ENCODE measurements around the gene SALL4.
"Not testable (repeated sequence)": the region's sequence is repeated elsewhere in the genome, so short reads cannot be mapped to it uniquely, and the experiment has no call there.

Gene SALL4

DNA sequence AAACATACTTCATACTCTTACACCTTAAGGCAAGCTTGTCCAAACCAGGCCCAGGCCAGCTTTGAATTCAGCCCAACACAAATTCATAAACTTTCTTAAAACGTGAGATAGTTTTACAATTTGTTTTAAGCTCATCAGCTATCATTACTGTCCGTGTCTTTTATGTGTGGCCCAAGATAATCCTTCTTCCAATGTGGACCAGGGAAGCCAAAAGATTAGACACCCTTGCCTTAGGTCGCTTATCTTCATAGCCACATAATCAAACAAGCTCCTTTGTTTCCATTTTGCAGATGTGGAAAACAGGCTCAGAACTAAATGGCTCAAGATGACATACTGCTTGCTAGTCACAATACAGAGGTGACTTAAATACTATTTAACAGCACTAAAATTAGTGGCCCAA lies 6.0 kb downstream of the SALL4 start:
- no peaks in the 10 kb centered on the region for H3K36me3 Mint-ChIP-seq (ENCODE audit: low read depth)

DNA sequence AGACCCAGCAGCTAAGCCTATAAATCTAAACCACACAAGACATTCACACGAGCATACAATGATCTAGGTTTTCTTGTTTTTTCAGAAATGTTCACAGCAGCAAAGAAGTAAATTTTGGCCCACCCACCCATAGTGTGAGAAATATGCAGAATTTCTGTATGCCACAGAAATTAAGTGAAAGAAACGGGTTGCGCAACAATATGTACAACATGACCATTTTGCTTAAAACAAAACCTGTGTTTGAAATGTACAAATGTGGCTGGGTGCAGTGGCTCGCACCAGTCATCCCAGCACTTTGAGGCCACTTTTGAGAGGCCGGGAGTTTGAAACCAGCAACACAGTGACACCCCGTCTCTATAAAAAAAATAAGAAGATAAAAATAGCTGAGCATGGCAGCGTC lies 9.4 kb downstream of the SALL4 start:
- DNase-seq (ENCODE audit: low spot score) = no peak
- no peaks in the 10 kb centered on the region for H3K4me1 Mint-ChIP-seq (ENCODE audit: low read depth)
- no peak overlapping the region for H3K4me3 Mint-ChIP-seq
- no peak overlapping the region for H3K27ac Mint-ChIP-seq
- peaks cover 10% of the 10 kb centered on the region for H3K27me3 Mint-ChIP-seq (ENCODE audit: low read depth)
- H3K9me3 Mint-ChIP-seq = no peaks in the 10 kb centered on the region
- H3K36me3 Mint-ChIP-seq (ENCODE audit: low read depth) = no peaks in the 10 kb centered on the region

More for the DNA sequence above, 6.0 kb downstream of the SALL4 start:
- DNase-seq (ENCODE audit: low spot score) = no peak
- peaks cover 38% of the 10 kb centered on the region for H3K27me3 Mint-ChIP-seq (ENCODE audit: low read depth)
- no peaks in the 10 kb centered on the region for H3K4me1 Mint-ChIP-seq (ENCODE audit: low read depth)
- H3K27ac Mint-ChIP-seq = no peak overlapping the region
- H3K4me3 Mint-ChIP-seq = no peak overlapping the region
- no peaks in the 10 kb centered on the region for H3K9me3 Mint-ChIP-seq

DNA sequence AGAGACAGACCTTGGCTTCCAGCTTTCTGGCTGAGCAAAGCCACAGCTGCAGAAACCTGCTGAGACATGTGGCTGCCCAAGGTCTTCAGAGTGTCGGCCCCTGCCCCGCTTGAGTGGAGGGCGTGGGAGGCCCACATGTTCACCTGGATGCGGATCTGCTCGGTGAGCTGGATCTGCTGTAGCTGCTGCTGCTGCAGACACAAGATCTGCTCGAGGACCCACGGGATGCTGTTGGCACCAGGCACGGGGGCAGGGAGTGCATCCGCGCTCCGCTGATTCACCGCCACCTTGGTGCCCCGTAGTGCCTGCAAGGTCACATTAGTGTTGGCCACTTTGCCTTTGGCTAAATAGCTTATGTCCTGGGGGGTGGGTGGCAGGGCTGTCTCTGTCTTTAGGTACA lies 10.7 kb downstream of the SALL4 start:
- Mint-ChIP-seq H3K36me3 (ENCODE audit: low read depth) (no peaks in the 10 kb centered on the region), H3K27me3 (ENCODE audit: low read depth) (peaks cover 4% of the 10 kb centered on the region), H3K9me3 (no peaks in the 10 kb centered on the region), H3K4me1 (ENCODE audit: low read depth) (no peaks in the 10 kb centered on the region), H3K4me3 (no peak overlapping the region), H3K27ac (no peak overlapping the region)
- no peak for DNase-seq (ENCODE audit: low spot score)

DNA sequence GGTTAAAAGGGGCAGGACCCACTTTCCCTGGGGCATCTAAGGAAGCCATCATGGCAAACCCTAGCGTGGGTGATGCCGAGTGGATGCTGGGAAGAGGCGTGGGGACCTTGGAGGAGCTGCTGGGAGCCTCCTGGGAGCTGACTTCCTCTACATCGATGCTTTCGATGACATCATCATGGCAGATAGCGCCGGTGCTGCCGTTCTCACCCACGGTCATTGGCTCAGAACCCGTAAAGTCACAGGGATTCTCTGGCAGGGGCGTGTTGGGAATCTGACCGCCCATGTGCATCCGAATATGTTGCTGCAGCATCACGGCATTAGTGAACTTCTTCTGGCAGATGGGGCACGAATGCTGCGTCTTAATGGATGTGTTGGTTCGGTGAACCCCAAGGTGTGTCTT lies 12.1 kb downstream of the SALL4 start:
- Mint-ChIP-seq H3K27me3 (ENCODE audit: low read depth) (no peaks in the 10 kb centered on the region), H3K27ac (no peak overlapping the region), H3K36me3 (ENCODE audit: low read depth) (no peaks in the 10 kb centered on the region), H3K4me1 (ENCODE audit: low read depth) (no peaks in the 10 kb centered on the region), H3K4me3 (no peak overlapping the region), H3K9me3 (no peaks in the 10 kb centered on the region)
- no peak for DNase-seq (ENCODE audit: low spot score)

DNA sequence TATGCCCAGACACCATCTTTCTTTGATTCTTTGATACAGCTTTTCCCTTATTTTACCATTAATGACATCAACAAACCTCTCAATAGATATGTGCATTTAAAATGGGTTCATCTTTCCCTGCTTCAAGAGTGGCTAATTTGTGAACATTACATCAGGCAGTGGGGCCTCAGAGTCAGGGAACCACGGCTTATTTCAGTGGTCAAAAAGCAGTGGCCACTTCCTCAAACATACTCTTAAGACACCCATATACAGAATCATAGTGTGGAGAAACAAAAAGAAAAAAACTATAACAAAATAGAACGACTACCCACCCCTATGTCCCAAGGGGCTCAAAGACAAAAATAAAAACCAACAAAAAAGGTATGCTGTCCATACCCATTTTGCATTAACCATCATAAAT lies 12.9 kb downstream of the SALL4 start:
- no peak overlapping the region for H3K27ac Mint-ChIP-seq
- no peaks in the 10 kb centered on the region for H3K4me1 Mint-ChIP-seq (ENCODE audit: low read depth)
- H3K36me3 Mint-ChIP-seq (ENCODE audit: low read depth) = no peaks in the 10 kb centered on the region
- DNase-seq (ENCODE audit: low spot score) = no peak
- H3K4me3 Mint-ChIP-seq = no peak overlapping the region
- no peaks in the 10 kb centered on the region for H3K27me3 Mint-ChIP-seq (ENCODE audit: low read depth)
- H3K9me3 Mint-ChIP-seq = no peaks in the 10 kb centered on the region

DNA sequence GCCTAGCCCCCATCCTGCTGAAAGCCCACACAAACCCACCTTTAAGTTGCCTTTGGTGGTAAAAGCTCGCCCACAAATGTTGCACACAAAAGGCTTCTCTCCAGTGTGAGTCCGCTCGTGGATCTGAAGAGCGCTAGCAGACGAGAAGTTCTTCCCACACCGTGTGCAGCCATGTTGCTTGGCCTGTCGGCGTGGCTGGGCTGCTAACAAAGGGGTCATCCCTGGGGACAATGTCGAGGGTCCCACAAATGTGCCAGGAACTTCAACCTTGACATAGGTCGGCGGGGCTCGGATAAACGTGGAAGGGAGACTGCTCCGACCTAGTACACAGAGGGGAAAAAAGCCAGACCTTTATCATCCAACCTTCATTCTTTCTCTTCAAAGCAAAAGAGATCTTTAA lies 13.5 kb downstream of the SALL4 start:
- DNase-seq (ENCODE audit: low spot score) = no peak
- Mint-ChIP-seq H3K27me3 (ENCODE audit: low read depth) (no peaks in the 10 kb centered on the region), H3K36me3 (ENCODE audit: low read depth) (no peaks in the 10 kb centered on the region), H3K4me3 (no peak overlapping the region), H3K4me1 (ENCODE audit: low read depth) (no peaks in the 10 kb centered on the region), H3K27ac (no peak overlapping the region), H3K9me3 (no peaks in the 10 kb centered on the region)

DNA sequence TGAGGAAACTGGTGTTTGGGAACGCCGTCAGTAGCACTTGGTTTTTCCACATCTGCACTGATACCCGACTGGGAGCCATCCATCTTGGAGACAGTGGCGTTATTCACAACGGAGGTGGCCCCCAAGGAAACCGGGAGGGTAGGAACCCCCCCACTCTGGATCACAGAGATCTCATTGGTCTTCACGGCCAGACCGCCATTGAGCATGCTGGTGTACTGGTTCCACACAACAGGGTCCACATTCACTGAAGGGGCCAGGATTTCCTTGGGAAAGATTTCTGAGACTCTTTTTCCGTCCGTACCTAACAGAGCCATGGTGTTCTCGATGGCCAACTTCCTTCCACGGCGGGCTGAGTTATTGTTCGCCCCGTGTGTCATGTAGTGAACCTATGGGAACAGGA lies 18.0 kb downstream of the SALL4 start:
- Mint-ChIP-seq H3K27ac (no peak overlapping the region), H3K9me3 (no peaks in the 10 kb centered on the region), H3K27me3 (ENCODE audit: low read depth) (peaks cover 2% of the 10 kb centered on the region), H3K36me3 (ENCODE audit: low read depth) (no peaks in the 10 kb centered on the region), H3K4me3 (no peak overlapping the region), H3K4me1 (ENCODE audit: low read depth) (no peaks in the 10 kb centered on the region)
- DNase-seq (ENCODE audit: low spot score) = no peak

DNA sequence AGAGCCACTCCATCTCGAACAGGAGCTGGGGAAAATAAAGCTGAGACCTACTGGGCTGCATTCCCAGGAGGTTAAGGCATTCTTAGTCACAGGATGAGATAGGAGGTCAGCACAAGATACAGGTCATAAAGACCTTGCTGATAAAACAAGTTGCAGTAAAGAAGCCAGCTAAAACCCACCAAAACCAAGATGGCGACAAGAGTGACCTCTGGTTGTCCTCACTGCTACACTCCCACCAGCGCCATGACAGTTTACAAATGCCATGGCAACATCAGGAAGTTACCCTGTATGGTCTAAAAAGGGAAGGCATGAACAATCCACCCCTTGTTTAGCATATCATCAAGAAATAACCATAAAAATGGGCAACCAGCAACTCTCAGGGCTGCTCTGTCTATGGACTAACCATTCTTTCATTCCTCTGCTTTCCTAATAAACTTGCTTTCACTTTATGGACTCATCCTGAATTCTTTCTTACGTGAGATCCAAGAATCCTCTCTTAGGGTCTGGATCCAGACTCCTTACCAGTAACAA lies 24.0 kb downstream of the SALL4 start:
- H3K9me3 Mint-ChIP-seq; H3K4me1 Mint-ChIP-seq (ENCODE audit: low read depth); H3K36me3 Mint-ChIP-seq (ENCODE audit: low read depth); DNase-seq (ENCODE audit: low spot score); H3K4me3 Mint-ChIP-seq; H3K27ac Mint-ChIP-seq; H3K27me3 Mint-ChIP-seq (ENCODE audit: low read depth): not testable (repeated sequence)

DNA sequence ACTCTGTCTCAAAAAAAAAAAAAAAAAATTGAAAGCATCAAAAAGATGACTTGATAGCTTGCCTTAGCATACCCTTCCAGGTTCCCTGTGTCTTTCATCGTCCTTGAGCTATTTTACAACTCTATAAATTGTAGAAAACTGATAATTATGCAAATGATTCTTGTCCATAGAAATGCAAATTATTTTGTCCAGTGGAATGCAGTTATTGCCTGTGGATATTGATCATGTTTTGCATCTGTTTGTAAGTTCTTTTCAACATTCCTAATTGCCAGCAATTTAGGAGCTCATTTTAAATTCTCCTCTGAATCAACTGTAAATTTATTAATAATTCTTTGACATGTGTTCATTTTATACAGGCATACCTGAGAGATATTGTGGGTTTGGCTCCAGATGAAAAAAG lies 27.1 kb downstream of the SALL4 start:
- no peaks in the 10 kb centered on the region for H3K9me3 Mint-ChIP-seq
- no peaks in the 10 kb centered on the region for H3K36me3 Mint-ChIP-seq (ENCODE audit: low read depth)
- H3K4me3 Mint-ChIP-seq = no peak overlapping the region

DNA sequence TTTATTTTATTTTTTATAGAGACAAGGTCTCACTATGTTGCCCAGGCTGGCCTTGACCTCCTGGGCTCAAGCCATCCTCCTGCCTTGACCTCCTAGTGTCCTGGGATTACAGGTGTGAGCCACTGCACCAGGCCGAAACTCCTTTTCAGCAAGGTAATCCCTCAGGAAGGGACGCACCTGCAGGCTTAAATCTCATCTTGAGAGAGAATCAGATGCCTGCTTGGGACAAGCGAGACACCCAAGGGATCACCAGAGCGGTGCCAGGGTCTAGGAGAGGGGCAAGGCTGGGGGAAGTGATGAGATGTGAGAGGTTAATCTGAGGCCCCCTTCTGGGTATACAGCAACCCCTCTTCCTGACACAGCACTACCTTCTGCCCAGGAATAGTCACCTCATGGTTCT lies 30.1 kb downstream of the SALL4 start:
- H3K36me3 Mint-ChIP-seq (ENCODE audit: low read depth) = no peaks in the 10 kb centered on the region
- H3K9me3 Mint-ChIP-seq = no peaks in the 10 kb centered on the region
- no peak for DNase-seq (ENCODE audit: low spot score)
- peaks cover 7% of the 10 kb centered on the region for H3K4me1 Mint-ChIP-seq (ENCODE audit: low read depth)
- H3K27ac Mint-ChIP-seq = no peak overlapping the region
- H3K4me3 Mint-ChIP-seq = no peak overlapping the region
- peaks cover 26% of the 10 kb centered on the region for H3K27me3 Mint-ChIP-seq (ENCODE audit: low read depth)

More for the DNA sequence above, 27.1 kb downstream of the SALL4 start:
- no peak for DNase-seq (ENCODE audit: low spot score)
- peaks cover 10% of the 10 kb centered on the region for H3K27me3 Mint-ChIP-seq (ENCODE audit: low read depth)
- H3K27ac Mint-ChIP-seq = no peak overlapping the region
- H3K4me1 Mint-ChIP-seq (ENCODE audit: low read depth) = no peaks in the 10 kb centered on the region

DNA sequence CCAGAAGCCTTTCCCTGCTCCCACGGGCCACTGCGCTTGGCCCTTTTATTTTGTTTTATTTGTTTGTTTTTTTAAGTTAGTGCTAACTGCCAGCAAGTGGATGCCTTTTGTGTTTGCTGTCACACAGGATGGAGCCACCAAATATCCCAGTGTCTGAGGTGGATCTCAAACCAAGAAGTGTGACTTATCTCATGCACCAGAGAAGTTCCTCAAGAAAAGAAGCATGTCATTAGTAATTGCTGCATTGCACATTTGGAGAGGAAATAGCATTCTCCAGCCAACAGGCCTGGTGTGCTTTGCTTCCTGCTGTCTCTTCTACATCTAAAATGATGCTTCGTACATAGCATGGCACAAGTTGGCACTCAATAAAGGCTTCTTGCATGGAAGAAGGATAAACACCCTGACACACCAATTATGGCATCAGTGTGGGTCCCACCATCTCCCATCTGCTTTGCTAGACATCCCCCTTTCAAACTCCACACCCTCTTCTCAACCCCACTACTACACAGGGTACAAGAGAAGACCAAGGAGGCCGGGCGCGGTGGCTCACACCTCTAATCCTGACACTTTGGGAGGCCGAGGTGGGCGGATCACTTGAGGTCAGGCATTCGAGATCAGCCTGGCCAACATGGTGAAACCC lies 32.2 kb downstream of the SALL4 start:
- no peak for DNase-seq (ENCODE audit: low spot score)
- Mint-ChIP-seq H3K4me3 (no peak overlapping the region), H3K27me3 (ENCODE audit: low read depth) (peaks cover 37% of the 10 kb centered on the region), H3K9me3 (no peaks in the 10 kb centered on the region), H3K4me1 (ENCODE audit: low read depth) (peaks cover 7% of the 10 kb centered on the region), H3K36me3 (ENCODE audit: low read depth) (no peaks in the 10 kb centered on the region), H3K27ac (no peak overlapping the region)

DNA sequence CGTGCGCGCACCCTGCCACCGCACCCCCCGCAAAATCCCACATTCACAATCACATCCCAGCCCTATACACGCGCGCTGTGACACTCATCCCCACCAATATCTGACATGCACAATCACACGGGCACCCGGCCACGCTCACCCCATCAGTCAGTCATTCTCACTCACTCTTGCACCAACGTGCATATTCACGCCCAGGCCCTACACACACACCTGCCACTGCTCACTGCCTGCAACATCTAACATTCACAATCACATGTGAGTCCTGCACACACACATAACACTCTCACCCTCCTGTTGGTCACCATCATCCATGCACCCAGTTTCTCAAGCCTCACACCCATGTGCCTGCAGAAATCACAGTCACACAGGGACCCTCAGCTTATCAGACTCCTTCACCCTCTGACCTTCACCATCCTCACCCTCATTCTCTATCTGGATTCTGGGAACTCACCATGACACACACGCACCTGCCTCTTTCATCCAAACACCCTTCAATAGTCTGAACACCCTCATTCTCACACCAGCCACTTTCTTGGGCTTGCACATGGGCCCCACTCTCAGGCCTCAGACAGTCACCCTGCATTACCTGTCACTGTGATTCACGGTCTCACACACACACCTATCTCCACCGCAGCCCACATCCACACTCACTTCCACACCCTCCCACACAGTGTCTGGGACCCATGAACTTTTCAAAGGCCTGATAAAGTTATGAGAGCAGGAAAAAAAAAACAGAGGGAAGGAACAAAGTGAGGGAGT lies 33.4 kb downstream of the SALL4 start:
- H3K9me3 Mint-ChIP-seq = no peaks in the 10 kb centered on the region
- peaks cover 38% of the 10 kb centered on the region for H3K27me3 Mint-ChIP-seq (ENCODE audit: low read depth)
- no peaks in the 10 kb centered on the region for H3K36me3 Mint-ChIP-seq (ENCODE audit: low read depth)
- no peak for DNase-seq (ENCODE audit: low spot score)
- H3K4me1 Mint-ChIP-seq (ENCODE audit: low read depth) = peaks cover 7% of the 10 kb centered on the region
- H3K27ac Mint-ChIP-seq = peak overlapping the region; percentile 19
- H3K4me3 Mint-ChIP-seq = peak overlapping the region; percentile 69

DNA sequence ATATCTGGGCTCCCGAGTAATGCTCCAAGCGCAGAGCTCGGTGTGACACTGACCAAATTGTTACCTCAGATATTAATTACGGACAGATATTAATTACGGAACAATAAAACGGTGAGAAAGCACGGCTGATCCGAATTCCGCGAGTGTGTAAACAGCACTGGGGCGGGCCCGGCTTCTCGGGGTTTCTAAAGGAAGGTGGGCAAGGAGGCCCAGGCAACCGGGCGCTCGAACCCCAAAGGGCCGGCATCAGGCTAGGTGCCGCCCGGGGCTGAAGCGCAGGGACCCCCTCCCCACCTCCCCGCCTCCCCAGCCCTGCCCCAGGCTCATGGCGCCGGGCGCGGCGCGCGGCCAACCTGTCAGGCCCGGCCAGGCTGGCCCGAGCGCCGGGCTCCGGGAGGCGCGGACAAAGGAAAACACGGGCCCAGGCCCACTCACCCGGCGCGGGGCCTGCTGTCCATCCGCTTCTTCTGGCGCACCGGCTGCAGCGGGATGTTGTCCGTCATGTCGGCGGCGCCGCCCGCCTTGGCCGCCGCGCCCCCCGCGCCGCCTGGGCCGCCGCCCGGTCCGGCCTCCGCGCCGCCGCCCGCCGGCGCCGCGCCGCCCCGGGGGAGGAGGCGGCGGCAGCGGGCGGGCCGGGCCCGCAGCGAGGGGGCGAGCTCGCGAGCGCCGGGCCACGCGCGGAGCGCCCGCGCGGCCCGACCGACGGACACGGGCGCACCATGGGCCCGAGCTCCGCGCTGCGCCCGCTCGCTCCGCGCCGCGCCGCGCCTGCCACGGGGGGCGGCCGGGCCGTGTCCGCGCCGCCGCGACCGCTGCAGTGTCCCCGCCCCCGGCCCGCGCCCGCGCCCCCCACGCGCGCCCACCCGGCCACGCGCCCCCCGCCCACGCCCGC lies 34.2 kb downstream of the SALL4 start, which contains the start of gene ATP9A:
Gene ATP9A (minus strand): TSS at position 524 of the 892 bp plus-strand sequence. CDS start 21 bp downstream, at position 503.
- no peak for DNase-seq (ENCODE audit: low spot score)
- Mint-ChIP-seq H3K9me3 (no peaks in the 10 kb centered on the region), H3K4me3 (peak within 1 kb of the TSS; percentile 69), H3K36me3 (ENCODE audit: low read depth) (no peaks in the 10 kb centered on the region), H3K27me3 (ENCODE audit: low read depth) (peaks cover 40% of the 10 kb centered on the region), H3K27ac (peak within 1 kb of the TSS; percentile 19), H3K4me1 (ENCODE audit: low read depth) (peaks cover 7% of the 10 kb centered on the region)
